GM21717 (cell line): ENCODE measurements around the gene CRYBA1.
"Not testable (repeated sequence)": the region's sequence is repeated elsewhere in the genome, so short reads cannot be mapped to it uniquely, and the experiment has no call there.

Source experiments
- ATAC-seq: cut with Tn5 transposase; IDR thresholded peaks from one replicate; pipeline ENCODE4 v1.9.1; 2021; ENCODE audit warnings: mild to moderate bottlenecking, moderate library complexity; ENCODE audit not compliant: unreplicated experiment

CRYBA1 gene

DNA sequence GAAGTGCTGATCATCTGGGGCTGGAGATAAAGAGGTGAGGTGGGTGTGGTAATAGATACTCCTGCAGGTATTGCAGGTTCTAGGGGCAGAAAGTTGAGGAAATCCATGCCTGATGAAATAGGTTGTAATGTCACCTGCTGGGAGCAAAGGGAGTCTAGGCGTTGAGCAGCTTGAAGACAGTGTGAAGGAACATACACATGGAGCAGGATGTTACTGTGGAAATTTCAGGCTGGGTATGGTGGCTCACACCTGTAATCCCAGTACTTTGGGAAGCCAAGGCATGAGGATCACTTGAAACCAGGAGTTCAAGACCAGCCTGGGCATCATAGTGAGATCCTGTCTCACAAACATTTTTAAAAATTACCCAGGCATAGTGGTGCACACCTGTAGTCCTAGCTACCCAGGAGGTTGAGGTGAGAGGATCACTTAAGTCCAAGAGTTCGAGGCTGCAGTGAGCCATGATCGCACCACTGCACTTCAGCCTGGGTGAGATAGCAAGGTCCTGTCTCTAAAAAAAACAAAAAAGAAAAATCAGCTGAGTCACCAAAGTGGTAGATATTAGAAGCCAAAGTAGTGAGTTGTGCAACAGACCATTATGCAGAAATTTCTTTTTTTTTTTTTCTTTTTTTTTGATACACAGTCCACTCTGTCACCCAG lies 9.1 kb upstream of the CRYBA1 start:
- no peak for ATAC-seq

DNA sequence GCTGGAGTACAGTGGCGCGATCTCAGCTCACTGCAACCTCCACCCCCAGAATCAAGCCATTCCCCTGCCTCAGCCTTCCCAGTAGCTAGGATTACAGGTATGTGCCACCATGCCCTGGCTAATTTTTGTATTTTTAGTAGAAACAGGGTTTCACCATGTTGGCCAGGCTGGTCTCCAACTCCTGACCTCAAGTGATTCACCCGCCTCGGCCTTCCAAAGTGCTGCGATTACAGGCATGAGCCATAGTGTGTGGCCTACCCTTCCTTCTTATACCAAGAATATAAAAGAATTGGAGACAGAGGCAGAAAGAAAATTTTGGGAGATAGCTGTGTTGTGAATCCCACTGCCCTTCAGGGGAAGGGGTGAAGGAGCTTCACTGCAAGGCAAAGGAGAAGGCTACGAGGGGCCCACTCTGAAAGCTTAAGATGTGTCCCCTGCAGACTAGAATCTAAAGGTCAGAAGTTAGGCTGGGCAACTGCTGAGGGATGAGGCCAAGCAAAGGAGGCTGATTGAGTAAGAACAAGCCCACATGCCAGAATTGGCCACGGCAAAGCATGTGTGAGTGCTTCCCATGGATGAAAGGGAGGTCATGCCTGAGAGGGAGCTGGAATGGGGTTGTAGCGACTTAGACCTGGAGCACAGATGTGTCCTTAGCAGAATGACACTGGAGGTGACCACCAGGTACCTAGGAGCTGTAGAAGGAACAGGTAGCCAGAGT lies 8.4 kb upstream of the CRYBA1 start:
- ATAC-seq: no peak

DNA sequence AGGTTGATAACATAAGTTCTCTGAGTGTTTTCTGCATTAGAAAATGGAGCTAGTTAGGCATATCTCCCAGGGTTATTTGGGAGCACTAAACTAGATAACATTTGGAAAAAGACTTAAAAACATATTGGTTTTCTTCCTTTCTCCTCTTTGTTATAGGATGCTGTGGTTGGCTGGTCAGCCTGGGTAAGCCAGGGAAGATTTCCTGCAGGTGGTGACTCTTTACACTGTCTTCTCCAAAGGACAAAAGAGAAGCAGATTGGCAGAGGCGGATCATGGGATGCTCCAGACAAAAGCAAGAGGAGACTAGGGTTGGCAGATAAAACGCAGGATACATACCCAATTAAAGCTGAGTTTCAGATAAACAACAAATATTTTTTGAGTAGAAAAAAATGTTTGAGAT lies 6.2 kb upstream of the CRYBA1 start:
- no peak for ATAC-seq

DNA sequence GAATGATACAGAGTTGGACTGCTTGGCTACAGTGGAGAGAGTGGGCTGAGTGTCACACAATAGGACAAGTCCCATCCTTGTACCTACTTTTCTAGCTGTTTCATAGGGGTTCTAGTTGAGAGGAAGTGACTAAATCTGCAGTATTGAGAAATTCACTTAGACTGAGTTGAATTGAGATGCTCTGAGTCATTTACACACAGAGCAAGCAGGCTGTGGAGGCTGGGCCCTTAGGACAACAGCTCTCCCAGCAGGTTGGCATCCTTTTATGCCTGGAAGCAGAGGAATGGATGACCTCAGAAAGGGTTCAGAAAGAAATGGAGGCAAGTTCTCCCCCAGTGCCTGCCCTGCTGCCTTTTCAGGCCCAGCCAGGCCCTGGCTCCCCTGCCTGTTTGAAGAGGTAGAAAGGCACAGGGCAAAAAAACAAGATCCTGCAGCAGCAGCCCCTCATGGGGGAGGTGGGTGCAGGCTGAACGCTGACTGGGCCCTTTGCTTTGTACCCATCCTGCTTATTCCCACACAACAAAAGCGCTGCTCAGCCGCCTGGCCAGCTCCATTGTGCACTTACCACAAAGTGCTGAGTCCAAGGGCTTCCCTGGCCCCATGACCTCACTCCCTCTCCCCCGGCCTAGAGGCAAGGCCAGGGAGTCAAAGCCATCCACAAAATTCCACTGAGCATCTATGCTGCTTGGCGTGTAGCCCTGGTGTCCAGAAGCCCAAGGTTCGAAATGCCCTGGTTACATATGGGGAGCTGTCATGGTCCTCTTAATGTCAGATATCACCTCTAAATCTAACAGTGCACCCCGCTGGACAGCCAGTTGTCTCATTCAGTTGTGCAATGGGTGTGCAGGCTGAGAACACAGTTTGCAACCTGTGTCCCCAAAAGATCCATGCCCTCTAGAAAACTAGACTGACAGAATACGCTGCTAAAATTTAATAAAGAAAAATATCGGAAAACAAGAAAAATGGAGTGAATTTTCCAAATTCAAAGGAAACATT lies 5.4 kb upstream of the CRYBA1 start:
- no peak for ATAC-seq

DNA sequence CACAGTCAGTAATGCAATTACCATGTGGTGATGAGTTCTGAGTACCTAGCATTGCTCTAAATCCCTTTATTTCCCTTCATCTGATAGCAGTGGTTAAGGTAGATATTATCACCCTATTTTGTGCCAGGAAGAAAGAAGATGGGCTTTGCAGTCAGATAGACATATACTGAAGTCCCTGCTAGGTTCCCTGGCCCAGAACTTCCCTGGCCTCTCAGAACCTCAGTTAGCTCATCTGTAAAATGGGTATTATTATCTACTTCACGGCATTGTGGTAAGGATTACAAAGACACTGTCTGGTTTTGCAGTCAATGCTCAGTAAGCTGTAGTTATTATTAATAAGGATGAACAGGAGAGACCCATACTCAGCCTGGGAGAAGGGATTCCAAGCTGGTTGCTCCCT lies 4.6 kb upstream of the CRYBA1 start:
- ATAC-seq: no peak

DNA sequence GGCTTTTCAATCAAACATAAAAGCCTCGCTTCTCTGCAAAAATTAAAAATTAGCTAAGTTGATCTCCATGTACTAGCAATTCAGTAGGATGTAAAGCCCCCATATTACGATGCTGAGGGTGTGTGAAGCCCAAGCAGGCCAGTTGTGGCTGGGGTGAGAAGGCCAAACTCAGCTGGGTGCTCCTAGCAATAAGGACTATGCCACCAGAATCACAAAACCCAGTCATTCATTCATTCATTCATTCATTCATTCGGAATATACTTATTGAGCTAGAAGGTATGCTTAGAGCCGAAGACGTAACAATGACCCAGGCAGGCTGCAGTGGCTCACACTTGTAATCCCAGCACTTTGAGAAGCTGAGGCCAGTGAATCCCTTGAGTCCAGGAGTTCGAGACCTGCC lies 3.9 kb upstream of the CRYBA1 start:
- ATAC-seq: no peak

DNA sequence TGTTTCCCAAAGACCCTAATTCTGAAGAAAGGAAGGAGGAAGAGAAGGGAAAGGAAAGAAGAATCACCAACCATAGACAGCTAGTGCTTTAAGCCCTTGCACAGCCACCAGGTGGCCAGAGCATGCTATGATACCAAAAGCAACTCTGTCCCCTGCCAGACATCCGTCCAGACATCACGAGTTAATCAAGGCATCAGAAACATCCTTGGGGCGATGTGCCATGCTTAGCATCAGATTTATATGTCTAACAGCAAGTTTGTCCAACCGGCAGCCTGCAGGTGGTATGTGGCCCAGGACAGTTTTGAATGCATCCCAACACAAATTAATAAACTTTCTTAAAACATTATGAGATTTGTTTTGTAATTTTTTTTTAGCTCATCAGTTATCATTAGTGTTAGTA lies 2.9 kb upstream of the CRYBA1 start:
- no peak for ATAC-seq

DNA sequence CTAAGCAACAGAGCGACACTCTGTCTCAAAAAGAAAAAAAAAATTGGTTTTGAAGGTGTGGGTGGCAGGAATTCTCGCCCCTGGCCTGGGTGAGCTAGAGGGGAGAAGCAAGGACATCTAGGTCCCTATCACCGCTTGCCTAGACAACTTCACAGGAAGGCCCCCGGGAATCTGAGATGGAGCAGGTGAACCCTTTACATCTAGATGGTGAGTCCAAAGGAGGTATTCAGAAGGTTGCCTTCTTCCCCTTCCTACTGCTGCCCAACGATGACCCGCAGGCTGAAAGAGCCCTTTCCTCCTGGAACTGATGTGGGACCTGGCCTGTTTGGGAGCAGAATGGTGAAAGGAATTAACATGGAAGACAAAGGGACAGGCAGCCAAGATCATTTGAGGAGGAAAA lies 1.3 kb upstream of the CRYBA1 start:
- no peak for ATAC-seq

DNA sequence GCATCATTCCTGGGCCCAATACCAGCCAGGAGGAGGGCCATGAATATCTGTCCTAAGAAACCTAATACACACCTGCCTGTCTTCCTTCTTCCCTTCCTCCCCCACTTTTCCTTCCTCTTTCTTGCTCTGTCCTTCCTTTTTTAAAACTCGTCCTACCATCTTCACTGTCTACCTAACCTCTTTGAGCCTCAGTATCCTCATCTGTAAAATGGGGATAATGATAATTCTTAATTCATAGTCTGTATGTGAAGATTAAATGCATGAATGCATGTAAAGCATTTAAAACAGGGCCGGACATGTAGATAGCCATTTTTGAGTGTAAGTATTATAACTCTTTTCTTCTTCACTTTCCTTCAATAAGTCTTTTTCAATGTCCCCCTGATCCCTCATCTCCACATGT lies 560 bp downstream of the CRYBA1 start:
- no peak for ATAC-seq

DNA sequence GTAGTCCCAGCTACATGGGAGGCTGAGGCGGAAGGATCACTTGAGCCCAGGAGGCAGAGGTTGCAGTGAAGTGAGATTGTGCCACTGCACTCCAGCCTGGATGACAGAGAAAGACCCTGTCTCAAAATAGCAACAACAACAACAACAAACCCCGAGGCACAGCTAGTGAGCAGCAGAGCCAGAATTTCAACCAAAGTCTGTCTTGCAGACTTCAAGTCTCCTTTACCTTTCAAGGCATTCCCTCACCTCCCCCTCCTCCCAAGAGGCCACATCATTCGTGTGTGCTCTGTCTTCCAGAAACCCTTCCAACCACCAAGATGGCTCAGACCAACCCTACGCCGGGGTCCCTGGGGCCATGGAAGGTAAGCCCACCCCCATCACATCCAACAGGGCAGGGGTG lies 2.2 kb downstream of the CRYBA1 start:
- no peak for ATAC-seq

DNA sequence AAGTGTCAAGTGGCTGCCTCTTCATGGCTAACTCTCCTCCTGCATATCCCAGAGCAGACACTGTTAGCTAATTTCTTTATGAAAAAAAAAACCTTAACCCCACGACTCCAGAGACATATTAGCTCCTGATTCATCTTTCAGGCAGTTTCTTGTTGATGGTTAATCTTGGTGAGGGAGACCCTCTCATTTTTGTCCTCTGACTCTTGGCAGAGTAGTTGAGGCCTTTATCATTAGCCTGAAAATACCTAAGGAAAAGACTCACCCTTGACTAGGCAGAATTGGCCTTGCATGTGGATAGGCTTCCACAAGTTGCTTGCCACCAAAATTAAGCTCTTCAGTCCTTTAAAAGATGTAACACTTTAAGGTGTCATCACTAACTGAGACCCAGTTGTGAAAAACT lies 4.0 kb downstream of the CRYBA1 start:
- no peak for ATAC-seq

DNA sequence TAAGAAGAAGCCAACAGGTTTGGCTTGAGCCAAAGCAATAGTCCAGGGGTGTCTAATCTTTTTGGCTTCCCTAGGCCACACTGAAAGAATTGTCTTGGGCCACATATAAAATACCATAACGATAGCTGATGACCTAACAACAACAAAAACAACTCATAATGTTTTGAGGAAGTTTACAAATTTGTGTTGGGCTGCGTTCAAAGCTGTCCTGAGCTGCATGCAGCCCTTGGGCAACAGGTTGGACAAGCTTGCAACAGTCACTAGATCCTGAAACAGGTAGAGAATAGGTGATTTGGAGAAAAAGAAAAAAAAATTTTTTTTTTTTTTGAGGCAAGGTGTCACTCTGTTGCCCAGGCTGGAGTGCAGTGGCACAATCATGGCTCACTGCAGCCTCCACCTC lies 4.5 kb downstream of the CRYBA1 start:
- no peak for ATAC-seq

DNA sequence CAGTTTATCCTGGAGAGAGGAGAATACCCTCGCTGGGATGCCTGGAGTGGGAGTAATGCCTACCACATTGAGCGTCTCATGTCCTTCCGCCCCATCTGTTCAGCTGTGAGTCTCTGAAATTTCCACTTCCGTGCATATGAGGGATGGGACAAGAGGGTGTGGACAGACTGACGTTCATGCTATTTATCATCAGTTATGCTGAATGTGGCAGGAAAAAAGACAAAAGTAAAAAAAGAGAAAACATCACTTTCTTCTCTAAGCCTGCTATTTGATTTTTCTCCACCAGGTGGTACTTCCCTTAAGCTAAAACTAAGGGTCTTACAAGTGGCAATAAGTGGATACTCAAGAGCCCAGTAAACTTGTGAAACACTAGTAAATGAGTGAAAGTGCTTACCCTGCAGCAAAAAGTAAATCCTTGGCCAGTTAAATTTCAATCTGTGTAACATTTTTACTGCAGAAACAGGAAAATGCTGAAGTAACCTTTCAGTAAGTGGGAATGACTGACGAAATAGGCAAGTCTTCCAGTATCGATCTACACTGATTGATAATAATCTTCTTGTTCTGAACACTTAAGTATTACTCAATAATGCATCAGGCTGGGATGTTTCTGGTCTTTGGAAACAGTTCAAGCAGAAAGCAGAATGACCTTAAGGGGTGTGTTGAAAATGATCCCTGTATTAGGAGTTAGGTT lies 5.6 kb downstream of the CRYBA1 start:
- no peak for ATAC-seq

DNA sequence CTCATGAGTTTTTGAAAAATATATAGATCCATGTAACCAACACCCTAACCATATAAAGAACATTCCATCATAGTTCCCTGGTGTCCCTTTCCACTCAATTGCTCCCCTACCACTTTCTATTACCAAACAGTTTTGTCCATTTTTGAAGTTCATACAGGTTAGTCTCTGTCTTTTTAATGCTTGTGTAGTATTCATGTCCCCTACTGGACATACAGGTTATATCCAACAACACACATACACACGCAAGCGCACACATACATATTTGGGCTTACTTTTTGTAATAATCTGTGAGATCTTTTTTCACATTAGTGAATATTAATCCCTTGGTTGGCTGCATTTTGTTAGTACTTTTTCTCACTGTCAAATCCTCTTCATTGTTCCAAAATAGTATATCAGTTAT lies 6.4 kb downstream of the CRYBA1 start:
- ATAC-seq: no peak

DNA sequence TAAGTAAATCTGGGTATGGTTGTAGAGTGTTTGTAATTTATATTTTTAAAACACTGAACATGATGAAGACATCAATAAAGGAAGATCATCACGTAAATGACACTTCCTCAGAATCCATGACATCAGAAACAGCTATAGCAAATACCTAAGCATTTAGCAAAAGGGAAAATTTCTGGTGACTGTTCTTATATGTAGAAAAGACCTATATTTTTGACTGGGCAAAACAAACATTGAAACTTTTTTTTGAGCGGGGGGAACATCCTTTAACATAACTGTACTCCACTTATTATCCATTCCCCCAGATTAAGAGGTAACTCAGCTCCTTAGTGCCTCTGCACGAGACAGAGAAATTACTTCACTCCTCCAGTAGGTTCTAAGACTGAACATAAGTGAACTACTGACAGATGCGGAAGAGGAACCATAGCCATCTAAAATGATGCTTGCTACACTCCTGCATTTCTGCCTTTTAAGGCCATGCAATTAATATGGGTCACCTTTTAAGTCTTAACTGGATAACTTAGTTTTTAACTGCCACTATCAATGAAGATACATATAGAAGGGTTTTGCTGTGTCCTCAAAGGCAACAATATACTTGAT lies 9.4 kb downstream of the CRYBA1 start:
- ATAC-seq: no peak

DNA sequence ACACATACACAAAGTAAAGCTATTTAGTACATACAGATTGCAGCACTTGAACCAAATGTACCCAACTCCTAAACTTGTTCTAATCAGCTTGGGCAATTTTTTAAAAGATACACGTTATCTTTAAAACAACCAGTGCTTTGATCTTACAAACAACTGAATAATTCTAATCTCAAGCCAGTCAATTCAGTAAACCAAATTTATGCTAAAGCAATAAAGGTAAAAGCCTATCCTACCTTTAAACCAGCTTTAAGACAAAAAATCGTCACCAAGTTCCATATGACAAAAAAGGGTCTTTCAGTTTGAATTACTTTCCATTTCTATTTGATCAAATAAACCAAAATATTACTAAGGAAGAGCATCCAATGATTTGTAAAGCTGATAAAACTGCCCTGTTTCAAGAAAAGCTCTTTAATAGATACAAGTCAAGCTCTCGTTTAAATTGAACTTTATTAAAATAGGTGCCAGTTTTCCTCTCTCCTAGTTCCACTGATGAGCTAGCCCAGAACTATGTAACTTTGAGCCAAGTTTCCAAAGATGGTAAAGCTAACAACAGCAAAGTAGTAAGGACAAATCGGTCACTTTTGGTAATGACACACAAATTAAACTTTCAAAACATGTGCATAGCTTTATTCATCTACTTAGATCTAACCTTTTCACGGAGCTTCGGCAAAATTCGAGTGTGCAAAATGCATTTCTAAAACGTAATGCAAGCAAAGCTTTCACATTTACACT lies 10.2 kb downstream of the CRYBA1 start:
- no peak for ATAC-seq

DNA sequence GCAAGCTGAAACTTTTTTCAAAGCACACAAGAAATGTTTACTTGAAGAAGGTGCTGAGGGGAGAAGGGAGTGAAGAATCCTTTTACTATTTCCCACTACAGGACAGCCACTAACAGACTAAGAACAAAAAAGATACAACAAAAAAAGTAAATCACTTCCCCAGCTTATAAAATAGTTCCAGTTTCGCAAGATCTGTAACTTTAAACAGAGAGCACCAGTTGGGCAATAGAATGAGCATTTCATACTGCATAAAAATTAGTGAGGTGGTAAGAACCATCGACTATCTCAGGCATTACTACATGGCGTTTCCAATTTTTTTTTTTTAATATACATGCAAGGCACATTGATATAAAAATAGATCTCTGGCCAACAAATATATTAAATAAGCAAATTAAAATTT lies 11.1 kb downstream of the CRYBA1 start:
- no peak for ATAC-seq

DNA sequence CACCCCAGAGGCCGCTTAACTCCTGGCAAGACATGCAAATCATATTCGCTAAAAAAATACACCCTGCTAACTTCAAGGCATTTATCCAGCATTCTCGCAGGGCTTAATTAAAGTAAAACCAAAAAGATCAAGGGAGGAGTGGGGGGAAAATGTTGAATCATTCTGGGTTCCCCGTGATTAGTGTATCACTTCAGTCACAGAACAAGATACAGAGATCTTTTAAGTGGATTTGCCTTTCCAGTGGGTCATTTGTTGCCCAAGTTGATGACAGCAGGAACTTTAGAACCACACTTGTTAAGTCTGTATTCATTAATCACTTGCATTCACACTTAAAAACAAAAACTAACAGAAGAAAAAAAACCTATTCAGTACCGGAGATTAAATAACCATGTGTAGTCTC lies 17.3 kb downstream of the CRYBA1 start:
- no peak for ATAC-seq

DNA sequence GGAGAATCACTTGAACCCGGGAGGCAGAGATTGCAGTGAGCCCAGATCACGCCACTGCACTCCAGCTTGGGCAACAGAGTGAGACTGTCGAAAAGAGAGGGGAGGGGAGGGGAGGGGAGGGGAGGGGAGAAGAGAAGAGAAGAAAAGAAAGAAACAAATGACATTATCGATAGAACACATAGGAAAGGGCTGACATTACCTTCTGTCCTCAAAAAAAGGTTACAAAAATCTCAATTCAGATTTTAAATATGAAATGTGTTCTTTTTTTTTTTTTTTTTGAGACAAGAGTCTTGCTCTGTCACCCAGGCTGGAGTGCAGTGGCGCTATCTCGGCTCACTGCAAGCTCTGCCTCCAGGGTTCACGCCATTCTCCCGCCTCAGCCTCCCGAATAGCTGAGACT lies 25.3 kb downstream of the CRYBA1 start:
- not testable (repeated sequence) for ATAC-seq

DNA sequence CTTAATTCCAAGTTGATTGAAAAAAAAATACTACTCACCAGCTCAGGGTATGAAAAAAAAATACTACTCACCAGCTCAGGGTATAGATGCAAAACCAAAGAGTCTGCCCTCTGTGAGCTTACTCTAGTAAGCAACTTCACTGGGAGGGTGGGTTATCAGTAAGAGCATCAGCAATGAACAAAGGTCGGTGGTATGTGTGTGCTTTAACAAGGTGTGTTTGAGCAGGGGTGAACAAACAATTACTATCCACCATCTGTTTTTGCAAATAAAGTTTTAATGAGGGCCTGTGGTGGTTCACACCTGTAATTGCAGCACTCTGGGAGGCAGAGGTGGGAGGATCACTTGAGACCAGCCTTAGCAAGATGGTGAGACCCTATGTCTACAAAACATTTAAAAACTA lies 27.3 kb downstream of the CRYBA1 start:
- no peak for ATAC-seq
